HG03159 (cell line): Measurements from ENCODE around the gene TRIM61.
"Not testable (repeated sequence)": the region's sequence is repeated elsewhere in the genome, so short reads cannot be mapped to it uniquely, and the experiment has no call there.

Experiments
- ATAC-seq: cut with Tn5 transposase; IDR thresholded peaks from one replicate; pipeline ENCODE4 v1.9.1; 2021; ENCODE audit warnings: mild to moderate bottlenecking, moderate library complexity; ENCODE audit not compliant: unreplicated experiment

Gene TRIM61

DNA sequence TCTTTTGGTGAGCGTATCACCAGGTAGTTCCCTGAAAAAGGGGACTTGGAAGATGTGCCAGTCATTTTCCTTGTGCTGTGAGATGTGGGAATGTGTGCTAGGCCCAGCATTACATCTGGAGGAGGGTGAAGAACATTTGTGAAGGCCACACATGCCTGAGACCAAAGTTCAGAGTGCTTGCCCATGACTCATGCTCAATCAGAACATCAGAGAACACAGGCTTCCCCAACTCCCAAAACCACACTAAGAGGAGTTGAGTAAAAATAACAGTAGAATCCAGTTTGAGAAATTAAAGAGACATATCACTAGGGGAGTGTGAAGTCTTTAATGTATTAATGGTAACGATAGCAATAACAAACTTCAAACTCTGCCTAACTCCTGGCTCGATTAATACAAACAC is 18.0 kb downstream of the TRIM61 start:
- ATAC-seq: not testable (repeated sequence)

DNA sequence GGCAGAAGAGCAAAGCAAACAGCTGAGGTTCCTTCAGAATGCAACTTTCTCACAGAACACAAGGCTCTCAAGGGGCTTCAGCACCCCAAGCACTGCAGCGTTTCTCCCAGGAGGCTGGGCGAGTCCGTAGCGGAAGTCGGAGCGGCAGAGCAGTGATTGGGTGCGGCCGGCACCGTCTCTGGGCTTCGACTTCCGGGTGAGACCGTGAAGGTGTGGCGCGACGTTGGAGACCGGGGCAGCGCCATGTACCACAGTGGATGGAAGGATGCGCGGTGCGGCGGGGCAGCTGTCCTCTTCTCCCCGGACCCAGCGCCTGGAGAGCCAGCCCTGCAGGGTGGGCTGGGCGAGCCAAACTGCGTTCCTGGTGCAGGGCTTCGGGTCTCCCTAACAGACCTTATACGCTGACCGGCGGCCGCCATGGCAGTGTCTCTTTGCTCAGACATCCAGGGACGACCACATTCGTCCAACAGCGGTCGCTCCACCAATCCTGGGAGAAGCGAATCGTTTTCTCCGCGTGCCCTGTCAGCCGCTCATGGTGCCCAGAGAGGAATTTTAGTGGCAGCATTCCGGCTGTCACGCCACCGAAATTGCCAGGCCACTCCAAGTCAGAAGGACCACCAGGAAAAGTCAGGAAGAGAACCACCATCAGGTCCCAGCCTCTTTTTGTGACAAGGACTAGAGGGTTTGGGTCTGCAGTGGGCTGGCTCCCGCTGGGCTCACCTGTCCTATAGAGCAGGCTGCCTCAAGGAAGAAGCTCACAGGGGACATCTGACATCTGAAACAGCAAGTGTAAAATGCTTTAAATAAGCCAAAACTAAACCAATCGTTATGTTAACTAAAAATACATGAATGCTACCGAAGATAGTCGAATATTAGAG is 20.5 kb downstream of the TRIM61 start:
- peak; percentile 100 for ATAC-seq

DNA sequence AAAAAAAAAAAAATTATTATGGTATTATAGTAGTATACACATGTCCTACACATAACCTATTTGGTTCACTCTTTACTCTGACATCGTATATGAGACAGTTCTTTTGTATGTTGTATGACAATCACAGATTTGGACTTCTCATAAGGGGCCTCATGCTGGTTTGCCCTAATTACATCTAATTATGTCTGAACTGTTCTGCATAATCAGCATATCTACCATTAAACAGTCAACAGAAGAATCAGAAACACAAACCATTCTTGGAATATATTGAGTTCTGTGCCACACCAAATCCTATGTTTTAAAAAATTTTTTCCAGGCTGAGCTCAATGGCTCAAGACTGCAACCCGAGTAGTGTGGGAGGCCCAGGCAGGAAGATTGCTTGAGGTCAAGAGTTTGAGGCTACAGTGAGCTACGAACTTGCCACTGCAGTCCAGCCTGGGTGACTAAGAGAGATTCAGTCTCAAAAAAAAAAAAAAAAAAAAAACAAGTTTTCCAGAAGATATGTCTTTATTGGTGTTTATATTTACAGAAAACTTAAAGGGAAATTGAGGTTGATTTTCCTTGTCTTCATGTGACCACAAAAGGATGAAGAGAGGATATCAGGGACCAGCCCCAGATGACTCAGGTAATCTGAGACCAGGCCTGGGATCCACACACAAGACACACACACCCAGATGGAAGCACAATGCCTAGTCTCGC is 22.2 kb downstream of the TRIM61 start:
- ATAC-seq: no peak

DNA sequence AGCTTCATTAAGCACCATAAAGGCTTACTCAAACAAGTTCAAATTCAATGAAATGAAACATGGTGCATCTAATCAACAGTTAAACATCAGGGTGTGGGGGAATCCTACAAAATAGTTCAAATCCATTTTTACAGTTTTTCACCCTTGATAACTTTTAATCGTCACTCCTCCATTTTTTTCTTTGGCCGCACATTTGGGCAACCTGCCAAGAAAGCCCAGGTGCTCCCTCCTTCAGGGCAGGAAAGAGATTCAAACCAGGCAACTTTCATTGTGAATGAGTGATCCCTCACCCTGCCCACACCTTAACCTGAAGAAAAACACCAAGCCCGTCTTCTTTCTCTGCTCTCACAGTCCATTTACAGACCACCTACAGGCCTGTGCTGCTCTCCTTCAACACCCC is 24.9 kb downstream of the TRIM61 start:
- ATAC-seq: no peak

DNA sequence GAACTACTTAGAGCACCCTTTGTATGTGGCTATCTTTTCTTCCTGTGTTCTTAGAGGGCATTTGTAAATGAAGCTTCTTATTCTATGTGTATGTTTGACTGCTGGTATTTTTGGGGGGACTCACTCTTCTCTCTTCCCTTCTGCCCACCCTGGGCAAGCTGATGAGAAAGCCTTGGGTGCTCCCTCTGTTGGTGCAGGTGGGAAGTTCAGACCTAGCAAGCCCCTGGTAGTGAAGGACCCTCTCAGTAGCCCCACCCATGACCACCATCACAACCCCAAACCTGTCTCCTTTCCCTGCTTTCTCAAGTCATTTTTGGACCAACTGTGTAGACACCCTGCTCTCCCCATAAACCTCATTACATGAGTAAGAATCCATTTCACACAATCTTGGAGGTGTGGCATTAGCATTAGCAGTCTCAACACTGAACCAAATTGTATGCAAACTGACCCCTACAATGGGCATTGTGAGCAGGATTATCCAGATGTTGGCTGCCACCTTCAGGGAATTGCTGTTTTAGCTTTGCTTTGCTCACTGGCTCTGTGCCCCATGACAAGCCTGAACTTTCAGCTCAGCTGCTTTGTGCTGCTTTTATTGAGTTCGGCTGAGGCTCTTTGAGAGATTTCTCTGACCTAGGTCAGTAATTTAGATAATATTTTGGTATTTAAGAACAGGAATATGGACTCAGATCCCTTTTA is 27.9 kb downstream of the TRIM61 start:
- ATAC-seq: no peak

DNA sequence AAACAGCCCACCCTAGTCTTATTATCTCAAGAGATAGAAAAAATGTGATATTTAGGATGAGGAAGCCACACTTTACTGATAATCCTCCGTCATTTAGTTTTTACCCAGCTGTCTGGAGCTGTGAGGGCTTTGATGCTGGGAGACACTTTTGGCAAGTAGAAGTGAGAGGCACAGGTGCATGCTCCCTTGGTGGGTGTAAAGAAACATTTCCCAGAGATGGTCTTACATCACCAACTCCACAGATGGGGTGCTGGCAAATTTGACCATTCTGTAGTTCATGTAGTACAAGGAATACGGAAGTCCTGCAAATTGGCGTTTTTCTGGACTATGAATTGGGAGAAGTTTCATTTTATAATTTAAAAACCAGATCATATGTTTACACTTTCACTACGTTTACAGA is 28.5 kb downstream of the TRIM61 start:
- ATAC-seq: no peak

DNA sequence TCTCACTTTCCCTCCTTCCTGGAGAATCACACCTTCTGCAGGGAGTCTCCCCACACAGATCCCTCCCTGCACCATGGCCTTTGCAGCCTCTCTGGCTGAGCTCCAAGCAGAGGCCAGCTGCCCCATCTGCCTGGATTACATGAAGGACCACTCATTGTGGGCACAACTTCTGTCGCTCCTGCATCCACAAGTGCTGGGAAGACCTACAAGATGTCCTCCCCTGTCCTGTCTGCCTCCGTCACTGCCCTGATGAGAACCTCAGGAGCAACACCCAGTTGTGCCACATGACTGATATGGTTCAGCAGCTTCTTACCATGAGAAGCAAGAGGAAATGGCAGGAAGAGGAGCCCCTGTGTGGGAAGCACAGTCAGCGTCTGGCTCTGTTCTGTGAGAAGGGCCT is 29.5 kb downstream of the TRIM61 start:
- not testable (repeated sequence) for ATAC-seq

DNA sequence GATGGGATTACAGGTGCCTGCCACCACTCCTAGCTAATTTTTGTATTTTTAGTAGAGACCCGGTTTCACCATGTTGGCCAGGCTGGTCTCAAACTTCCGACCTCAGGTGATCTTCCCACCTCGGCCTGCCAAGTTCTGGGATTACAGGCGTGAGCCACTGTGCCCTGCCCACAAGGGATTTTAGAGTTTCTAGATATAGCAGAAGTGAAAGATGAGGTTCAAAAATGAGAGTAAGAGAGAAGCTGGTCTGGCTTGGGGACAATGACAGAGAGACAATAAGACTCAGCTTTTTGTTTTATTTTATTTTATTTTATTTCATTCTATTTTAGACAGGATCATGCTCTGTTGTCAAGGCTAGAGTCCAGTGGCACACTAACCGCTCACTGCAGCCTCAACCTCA is 30.6 kb downstream of the TRIM61 start:
- no peak for ATAC-seq

DNA sequence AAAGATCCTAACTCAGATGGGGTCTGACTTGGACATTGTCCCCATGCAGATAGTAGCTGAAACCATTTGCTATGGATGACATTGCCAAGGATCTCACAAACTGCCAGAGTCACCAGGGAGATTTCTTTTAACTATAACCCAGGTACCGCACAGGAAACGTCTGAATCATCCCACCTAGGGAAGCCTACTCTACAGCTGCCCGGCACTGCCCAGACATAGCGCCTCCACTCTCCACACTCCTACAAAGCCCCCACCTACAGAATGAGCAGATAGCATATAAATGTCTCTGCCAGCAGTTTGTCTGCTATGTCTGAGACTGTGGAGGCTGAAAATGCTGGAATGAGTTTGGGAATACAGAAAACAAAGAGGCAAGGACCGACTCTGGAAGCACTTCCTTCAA is 32.3 kb downstream of the TRIM61 start:
- no peak for ATAC-seq

DNA sequence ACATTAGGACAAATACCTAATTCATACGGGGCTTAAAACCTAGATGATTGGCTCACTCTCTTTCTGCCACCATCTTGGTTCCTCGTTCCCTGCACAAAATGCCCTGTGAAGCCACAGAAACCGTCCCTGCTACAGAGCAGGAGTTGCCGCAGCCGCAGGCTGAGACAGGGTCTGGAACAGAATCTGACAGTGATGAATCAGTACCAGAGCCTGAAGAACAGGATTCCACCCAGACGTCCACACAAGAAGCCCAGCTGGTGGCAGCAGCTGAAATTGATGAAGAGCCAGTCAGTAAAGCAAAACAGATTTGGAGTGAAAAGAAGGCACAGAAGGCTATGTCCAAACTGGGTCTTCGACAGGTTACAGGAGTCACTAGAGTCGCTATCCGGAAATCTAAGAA is 34.3 kb downstream of the TRIM61 start:
- ATAC-seq: no peak

DNA sequence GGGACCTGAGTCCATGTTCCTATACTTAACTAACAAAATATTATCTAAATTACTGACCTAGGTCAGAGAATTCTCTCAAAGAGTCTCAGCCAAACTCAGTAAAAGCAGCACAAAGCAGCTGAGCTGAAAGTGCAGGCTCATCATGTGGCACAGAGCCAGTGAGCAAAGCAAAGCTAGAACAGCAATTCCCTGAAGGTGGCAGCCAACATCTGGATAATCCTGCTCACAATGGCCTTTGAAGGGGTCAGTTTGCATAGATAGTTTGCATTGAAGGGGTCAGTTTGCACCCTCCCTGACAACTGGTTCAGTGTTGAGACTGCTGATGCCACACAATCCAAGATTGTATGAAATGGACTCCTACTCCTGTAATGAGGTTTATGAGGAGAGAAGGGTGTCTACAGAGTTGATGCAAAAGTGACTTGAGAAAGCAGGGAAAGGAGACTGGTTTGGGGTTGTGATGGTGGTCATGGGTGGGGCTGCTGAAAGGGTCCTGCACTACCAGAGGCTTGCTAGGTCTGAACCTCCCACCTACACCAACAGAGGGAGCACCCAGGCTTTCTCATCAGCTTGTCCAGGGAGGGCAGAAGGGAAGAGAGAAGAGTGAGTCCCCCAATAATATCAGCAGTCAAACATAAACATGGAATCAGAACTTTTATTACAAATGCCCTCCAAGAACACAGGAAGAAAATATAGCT is 39.7 kb downstream of the TRIM61 start:
- peak; percentile 51 for ATAC-seq

DNA sequence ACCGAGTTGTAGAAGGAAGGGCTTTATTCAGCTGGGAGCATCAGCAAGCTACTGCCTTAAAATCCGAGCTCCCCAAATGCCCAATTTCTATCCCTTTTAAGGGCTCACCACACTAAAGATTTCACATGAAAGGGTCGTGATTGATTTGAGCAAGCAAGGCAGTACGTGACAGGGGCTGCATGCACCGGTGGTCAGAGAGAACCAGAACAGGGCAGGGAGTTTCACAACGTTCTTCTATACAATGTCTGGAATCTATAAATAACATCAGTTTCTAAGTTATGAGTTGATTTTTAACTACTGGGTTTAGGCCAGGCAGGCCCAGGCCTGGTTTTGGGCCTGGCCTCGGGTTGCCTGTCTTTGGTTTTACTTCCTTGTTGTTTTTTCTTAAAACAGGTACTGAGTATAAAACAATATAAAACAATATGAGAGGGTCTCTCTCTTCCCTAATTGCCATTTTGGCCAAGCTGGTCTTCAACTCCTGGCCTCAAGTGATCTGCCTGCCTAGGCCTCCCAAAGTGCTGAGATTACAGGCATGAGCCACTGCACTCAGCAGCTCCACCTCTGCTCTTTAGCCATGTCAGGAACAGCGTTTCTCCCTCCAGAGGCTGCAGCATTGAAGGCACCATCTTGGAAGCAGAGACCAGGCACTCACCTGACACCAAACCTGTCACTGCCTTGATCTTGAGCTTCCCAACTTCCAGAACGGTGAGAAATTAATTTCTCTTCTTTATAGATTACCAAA is 41.4 kb downstream of the TRIM61 start:
- peak; percentile 52 for ATAC-seq

DNA sequence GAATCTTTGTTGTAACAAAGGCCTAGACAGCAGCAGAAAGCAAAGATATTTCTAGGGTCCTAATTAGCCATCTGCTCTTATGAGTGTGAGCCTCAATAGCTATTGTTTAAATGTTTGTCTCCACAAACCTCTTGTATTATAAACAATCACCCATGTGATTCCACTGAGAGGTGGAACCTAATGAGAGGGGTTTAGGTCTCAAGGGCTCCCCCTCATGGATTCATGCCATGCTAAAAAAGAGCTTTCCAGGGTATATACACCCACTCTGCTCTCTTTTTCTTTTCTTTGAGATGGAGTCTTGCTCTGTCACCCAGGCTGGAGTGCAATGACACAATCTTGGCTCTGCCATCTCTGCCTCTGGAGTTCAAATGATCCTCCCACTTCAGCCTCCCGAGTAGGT is 42.1 kb downstream of the TRIM61 start:
- ATAC-seq: peak; percentile 69

DNA sequence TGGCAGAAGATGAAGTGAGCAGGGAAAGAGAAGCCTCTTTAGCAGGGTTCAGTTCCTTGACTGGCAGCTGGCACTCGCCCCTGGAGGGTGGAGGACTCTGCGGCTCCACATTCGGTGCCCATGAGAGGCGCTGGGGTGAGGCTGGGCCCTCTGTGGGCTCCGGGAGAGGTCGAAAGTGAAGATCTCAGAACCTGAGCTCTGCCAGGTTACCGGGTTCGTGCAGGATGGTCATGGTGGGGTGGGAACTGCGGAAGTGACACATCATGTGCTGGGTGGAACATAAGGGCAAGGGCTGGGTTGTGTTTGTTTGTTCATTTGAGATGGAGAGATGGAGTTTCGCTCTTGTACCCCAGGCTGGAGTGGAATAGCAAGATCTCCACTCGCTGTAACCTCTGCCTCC is 44.2 kb downstream of the TRIM61 start:
- no peak for ATAC-seq

DNA sequence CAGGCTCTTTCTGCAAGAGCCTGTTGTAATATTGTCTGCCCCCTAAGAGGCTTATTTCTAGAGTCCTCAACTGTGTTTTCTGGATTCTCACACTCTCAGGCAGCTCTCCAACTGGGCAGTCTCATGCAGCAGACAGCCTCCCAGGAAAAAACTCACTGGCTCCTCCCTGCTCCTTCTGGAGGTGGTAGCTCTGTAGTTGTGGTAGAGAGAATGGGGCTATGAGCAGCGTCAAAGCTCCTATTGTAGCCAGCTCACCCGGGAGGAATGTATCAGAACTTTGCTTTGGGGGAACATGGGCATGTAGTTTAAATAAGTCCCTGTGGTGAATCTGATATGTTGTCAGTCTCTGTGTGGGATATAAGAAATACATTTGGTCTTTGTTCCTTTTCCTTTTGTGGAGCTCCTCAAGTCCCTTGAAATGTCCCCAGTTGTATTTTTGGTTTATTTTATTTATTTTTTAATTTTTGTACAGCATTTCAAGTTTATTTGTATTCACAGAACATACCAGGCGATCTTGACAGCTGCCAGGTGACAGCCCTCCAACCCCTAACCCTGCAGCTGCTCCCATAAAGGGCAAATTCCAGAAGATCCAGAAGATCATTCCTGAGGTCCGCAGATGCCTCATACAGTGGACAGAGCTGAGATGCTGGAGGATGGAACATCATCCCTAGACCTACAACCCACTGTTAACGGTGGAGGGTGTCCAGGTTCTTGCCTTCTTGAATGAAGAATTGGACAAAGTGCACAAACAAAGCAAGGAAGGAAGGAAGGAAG is 45.7 kb downstream of the TRIM61 start:
- no peak for ATAC-seq

DNA sequence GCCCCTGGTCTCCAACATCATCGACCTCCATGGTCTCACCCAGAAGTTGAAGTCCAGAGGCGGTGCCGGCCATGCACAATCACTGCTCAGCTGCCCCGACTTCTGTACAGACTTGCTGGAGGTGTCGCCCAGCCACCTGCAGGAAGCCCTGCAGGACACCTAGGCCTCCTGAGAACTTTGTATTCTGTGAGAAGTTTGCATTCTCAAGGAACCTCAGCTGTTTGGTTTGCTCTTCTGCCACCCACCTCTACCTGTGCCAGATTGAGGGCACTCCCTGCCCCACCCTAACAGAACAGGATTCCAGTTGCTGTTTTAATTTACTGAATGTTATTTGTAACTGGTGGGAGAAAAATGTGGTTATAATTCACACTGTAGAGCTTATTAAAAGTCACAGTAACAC is 46.8 kb downstream of the TRIM61 start:
- ATAC-seq: no peak

DNA sequence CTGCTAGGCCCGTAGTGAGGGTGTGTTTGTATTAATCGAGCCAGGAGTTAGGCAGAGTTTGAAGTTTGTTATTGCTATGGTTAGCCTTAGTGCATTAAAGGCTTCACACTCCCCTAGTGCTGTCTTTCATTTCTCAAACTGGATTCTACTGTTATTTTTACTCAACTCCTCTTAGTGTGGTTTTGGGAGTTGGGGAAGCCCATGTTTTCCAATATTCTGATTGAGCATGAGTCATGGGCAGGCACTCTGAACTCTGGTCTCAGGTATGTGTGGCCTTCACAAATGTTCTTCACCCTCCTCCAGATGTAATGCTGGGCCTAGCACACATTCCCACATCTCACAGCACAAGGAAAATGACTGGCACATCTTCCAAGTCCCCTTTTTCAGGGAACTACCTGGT is 50.4 kb downstream of the TRIM61 start:
- ATAC-seq: not testable (repeated sequence)

DNA sequence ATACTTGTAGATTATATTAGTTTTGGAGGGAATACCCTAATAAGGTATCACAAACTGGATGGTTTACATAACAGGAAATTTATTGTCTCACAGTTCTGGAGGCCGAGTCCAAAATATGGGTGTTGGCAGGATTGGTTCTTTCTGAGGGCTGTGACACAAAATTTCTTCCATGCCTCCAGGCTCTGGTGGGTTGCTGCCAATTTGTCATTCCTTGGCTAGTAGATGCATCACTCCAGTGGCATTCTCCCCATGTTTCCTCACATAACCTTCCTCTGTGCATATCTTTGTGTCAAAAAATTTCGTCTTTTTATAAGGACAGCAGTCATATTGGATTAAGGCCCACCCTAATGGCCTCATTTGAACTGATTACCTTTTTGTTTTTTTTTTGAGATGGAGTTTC is 51.2 kb downstream of the TRIM61 start:
- ATAC-seq: no peak

DNA sequence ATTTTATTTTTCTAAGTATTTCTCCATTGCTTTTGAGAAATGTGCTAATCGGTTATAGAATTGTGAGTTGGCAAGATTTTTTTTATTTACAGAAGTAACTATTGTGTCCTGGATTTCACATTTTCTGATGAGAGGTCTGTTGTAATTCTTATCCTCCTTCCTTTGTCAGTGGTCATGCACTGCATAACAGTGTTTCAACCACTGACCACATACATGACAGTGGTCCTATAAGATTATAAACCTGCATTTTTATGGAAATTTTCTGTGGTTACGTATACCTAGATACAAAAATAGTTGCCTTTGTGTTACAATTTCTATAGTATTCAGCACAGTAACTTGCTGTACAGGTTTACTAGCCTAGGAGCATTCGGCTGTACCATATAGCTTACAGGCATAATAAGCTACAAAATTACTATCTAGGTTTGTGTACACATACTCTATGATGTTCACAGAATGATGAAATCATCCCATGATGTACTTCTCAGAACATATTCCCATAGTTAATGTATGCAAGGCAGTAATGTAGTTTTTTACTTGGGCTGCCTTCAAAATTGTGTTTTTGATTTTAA is 52.7 kb downstream of the TRIM61 start:
- peak; percentile 64 for ATAC-seq
